K562 (cell line): ENCODE measurements around the gene RCBTB1.

ENCODE experiments used
- CREB3 ChIP-seq: fragments of 450-650 bp; conservative IDR thresholded peaks from 2 replicates; pipeline ENCODE4 v1.6.1; 2016; ENCODE audit warnings: missing genetic modification characterization, low read depth, mild to moderate bottlenecking, missing compliant biosample characterization, moderate library complexity
- EP300 ChIP-seq: IDR thresholded peaks from 2 replicates; pipeline ENCODE4 v1.6.1; 2012; ENCODE audit warnings: low read length, improper control_type of control experiment
- GATA2 ChIP-seq: sonication (generic); formaldehyde crosslinking; IDR thresholded peaks from 2 replicates; pipeline ENCODE4 v1.4.0; 2020; ENCODE audit warnings: mild to moderate bottlenecking, missing genetic modification reagents
- PRDM10 ChIP-seq: fragments of 450-650 bp; IDR thresholded peaks from 2 replicates; pipeline ENCODE4 v1.6.1; 2018; ENCODE audit not compliant: partially characterized antibody
- RBBP5 ChIP-seq: fragments of 200-600 bp; sonication (generic); IDR thresholded peaks from 2 replicates; pipeline ENCODE4 v1.6.1; 2012; ENCODE audit warnings: borderline replicate concordance, mild to moderate bottlenecking, low read length, control low read depth, inconsistent platforms; ENCODE audit not compliant: insufficient read depth, poor library complexity, severe bottlenecking

GRCh38 chr13:49546561-49546960 lies 38.8 kb downstream of the RCBTB1 start:
- no peak for TF ChIP-seq GATA2
- TF ChIP-seq PRDM10: no peak
- TF ChIP-seq CREB3: no peak
- TF ChIP-seq RBBP5: no peak
- no peak for TF ChIP-seq EP300
